ENCODE data around the gene CHMP4A. TPM values are rescaled to one million over a fixed set of nuclear protein-coding genes. Genes with fewer than 3 reads are reported as not detected.
A peak's percentile ranks its signal among the peaks of the same experiment; 100 is the strongest.

CHMP4A gene
- total and polyA plus RNA-seq, 2 of the 13 experiments (the other 11 are each of a cell fraction or from before 2014, with no cell fraction given), result 83.6 to 113 TPM

- peak; percentile 95 for TF ChIP-seq SIN3B (IDR thresholded peaks at IDR 0.05; ENCODE audit: low read length)
- peak; percentile 90; the same call in 1 of the 2 replicates for TF ChIP-seq ZBTB44 (CRISPR knock-in tag; IDR thresholded peaks at IDR 0.05)
- no peak for TF ChIP-seq GLMP (CRISPR knock-in tag; IDR thresholded peaks at IDR 0.05; ENCODE audit: borderline replicate concordance)
- TF ChIP-seq ZNF83 (CRISPR knock-in tag; IDR thresholded peaks at IDR 0.05; ENCODE audit: borderline replicate concordance), result peak; percentile 26; the same call in 1 of the 2 replicates
- TF ChIP-seq RBFOX2 (IDR thresholded peaks at IDR 0.05; ENCODE audit: low read depth, low read length), result peak; percentile 100
- no peak; the same call in 1 of the 2 replicates for TF ChIP-seq PAF1 (CRISPR knock-in tag; IDR thresholded peaks at IDR 0.05)
- TF ChIP-seq ZBTB37 (CRISPR knock-in tag; IDR thresholded peaks at IDR 0.05), result peak; percentile 79; the same call in 1 of the 2 replicates
- peak; percentile 92 for TF ChIP-seq HINFP (CRISPR knock-in tag; IDR thresholded peaks at IDR 0.05; ENCODE audit: low read depth)
- TF ChIP-seq CSRNP1 (CRISPR knock-in tag; IDR thresholded peaks at IDR 0.05), result peak; percentile 96; the same call in 1 of the 2 replicates
- peak; percentile 88; the same call in 1 of the 2 replicates for TF ChIP-seq ARID5B (CRISPR knock-in tag; IDR thresholded peaks at IDR 0.05)
- peak; percentile 78; the same call in 1 of the 2 replicates for TF ChIP-seq SKIL (CRISPR knock-in tag; IDR thresholded peaks at IDR 0.05; ENCODE audit: borderline replicate concordance)
- TF ChIP-seq ZNF234 (CRISPR knock-in tag; conservative IDR thresholded peaks at IDR 0.05), result no peak
These were observed at the start of gene CHMP4A (continued) for GRCh38 chr14:24212924-24213865.

All from HepG2 (cell line).